ENCODE measurements around the gene SEMA3B.

SEMA3B gene

DNA sequence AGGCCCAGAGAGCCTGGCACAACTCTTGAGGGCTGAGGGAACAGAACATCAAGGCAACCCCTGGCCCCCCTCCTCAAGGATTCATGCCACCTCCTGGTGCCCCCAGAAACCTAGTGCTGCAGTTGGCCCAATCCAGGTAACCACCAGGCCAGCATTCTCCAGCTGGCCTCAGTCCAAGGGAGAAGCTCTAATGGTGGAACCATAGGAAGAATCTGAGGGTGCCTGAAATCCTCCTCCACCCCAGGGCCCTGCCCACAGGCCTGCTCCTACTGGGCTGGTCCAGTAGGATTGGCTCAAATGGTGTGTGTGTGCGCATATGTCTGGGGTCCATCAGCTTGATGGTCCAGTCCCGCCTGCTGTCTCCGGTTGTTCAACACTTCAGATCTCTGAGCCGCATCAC is 45.9 kb downstream of the SEMA3B start:
- POLR2A ChIA-PET, result interaction anchor here (1.1 kb wide), 1 partner anchor 9 kb away, joined by 3 read pairs; no protein-coding TSS in a partner anchor
- CTCF ChIA-PET, result interaction anchor here (1.1 to 2.5 kb wide), 5 partner anchors 9 to 55 kb away, joined by 3 to 18 read pairs (median 4); partner anchors contain the start of genes HYAL2, HYAL3 and NAA80
- no peak for DNase-seq (ENCODE audit: extremely low spot score)
- TF ChIP-seq CTCF (IDR thresholded peaks at IDR 0.05; ENCODE audit: control extremely low read depth, extremely low read depth, low read depth, missing control alignments), result no peak

DNA sequence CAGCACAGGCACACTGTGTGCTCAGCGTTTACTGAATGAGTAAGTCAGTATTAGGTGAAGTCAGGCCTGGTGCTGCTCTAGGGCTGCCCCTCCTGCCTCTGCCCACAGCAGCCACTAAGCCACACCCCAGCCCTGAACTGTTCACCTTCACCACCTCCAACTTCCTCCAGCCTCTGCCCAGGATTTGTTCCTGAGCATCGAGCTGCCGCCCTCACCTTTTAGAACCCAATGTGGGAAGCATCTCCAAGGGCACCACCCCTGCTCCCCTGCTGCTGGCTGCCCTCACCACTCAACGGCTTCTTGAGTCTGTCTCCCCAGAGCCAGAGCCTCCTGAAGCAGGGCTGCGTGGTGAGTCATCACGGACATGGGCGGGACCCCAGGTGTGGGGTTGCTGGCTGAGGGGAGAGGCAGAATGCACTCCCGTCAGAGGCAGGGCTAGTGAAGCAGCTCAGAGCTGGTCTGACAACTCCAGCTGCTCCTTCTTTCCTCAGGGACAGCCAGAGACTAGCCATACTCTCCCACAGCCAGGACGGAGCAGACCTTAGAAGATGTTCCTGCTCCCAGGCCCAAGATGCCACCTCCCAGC is 47.8 kb downstream of the SEMA3B start:
- no peak for TF ChIP-seq CTCF (IDR thresholded peaks at IDR 0.05; ENCODE audit: control extremely low read depth, extremely low read depth, low read depth, missing control alignments)
- ChIA-PET POLR2A (no interaction called here), CTCF (interaction anchor here (0.9 to 1.8 kb wide), 2 partner anchors 9 to 11 kb away, joined by 3 to 4 read pairs; partner anchors contain the start of gene TUSC2)
- no peak for DNase-seq (ENCODE audit: extremely low spot score)

DNA sequence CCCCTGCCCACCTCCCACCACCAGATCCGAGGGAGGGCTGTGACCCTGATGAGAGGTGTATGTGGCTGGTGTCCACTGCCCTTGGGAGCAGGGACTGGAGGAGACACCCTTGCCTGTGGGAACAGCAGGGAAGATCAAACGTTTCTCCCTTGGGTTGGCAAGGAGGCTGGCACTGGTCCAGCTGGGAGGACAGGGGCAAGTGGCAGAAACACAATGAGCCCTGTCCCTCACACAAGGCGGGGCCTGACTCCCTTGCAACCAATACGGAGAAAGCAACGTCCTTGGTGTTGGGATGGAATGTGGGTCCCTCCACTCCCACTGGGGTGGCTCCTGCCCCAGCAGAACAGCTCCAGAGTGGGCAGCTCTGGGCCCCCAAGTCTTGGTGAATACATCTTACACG is 48.4 kb downstream of the SEMA3B start:
- POLR2A ChIA-PET, result interaction anchor here (0.6 kb wide), 1 partner anchor 18 kb away, joined by 3 read pairs; the partner anchor contains the start of genes HYAL3 and NAA80
- no peak for DNase-seq (ENCODE audit: extremely low spot score)
- TF ChIP-seq CTCF (IDR thresholded peaks at IDR 0.05; ENCODE audit: control extremely low read depth, extremely low read depth, low read depth, missing control alignments), result no peak
- CTCF ChIA-PET, result interaction anchor here (0.9 to 1.8 kb wide), 4 partner anchors 10 to 70 kb away, joined by 3 to 4 read pairs (median 4); partner anchors contain the start of gene TUSC2

DNA sequence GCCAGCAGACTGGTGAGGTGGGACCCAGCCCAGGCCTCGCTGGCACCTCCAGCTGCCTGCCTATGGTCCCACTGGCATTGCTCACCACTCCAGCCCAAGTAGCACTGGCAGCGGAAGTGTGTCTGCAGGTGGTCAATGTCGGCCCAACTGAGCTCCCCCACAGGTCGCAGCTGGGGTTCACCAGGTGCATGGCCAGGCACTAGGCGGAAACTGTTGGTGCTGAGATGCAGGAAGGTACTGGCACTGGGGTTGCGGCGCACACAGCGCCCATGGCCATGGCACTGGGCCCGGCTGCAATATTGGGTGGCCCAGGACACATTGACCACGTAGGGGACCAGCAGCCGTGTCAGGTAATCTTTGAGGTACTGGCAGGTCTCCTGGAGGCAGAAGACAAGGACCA is 49.2 kb downstream of the SEMA3B start:
- ChIA-PET CTCF (interaction anchor here (1.1 to 1.8 kb wide), 5 partner anchors 10 to 71 kb away, joined by 3 to 7 read pairs (median 4); partner anchors contain the start of gene TUSC2), POLR2A (interaction anchor here (0.6 kb wide), 1 partner anchor 19 kb away, joined by 3 read pairs; the partner anchor contains the start of genes HYAL3 and NAA80)
- DNase-seq (ENCODE audit: extremely low spot score), result no peak
- no peak for TF ChIP-seq CTCF (IDR thresholded peaks at IDR 0.05; ENCODE audit: control extremely low read depth, extremely low read depth, low read depth, missing control alignments)

- DNase-seq (ENCODE audit: extremely low spot score), result no peak
- CTCF ChIA-PET, result interaction anchor here (0.9 to 1.5 kb wide), 6 partner anchors 9 to 72 kb away, joined by 3 to 7 read pairs (median 4); partner anchors contain the start of gene TUSC2
- no peak for TF ChIP-seq CTCF (IDR thresholded peaks at IDR 0.05; ENCODE audit: control extremely low read depth, extremely low read depth, low read depth, missing control alignments)
- POLR2A ChIA-PET, result no interaction called here
Observed at GRCh38 chr3:50318615-50319014, 49.7 kb downstream of the SEMA3B start.

GRCh38 chr3:50319181-50319893 is 50.4 kb downstream of the SEMA3B start:
- CTCF ChIA-PET, result interaction anchor here (0.9 to 1.5 kb wide), 6 partner anchors 9 to 60 kb away, joined by 3 to 7 read pairs (median 5); partner anchors contain the start of genes HYAL3, NAA80 and TUSC2
- POLR2A ChIA-PET, result no interaction called here
- no peak for DNase-seq (ENCODE audit: extremely low spot score)
- no peak for TF ChIP-seq CTCF (IDR thresholded peaks at IDR 0.05; ENCODE audit: control extremely low read depth, extremely low read depth, low read depth, missing control alignments)
